HepG2 (cell line): ENCODE measurements around the gene SRP14. TPM values are rescaled to one million over a fixed set of nuclear protein-coding genes. Genes with fewer than 3 reads are reported as not detected.

Source experiments
- AKAP8 ChIP-seq: sonication (generic); formaldehyde crosslinking; IDR thresholded peaks from 2 replicates; pipeline ENCODE4 v1.5.1; 2020; ENCODE audit warnings: mild to moderate bottlenecking, missing genetic modification reagents
- CENPT ChIP-seq: sonication (generic); formaldehyde crosslinking; IDR thresholded peaks from 2 replicates; pipeline ENCODE4 v1.8.0; 2022; ENCODE audit warnings: low read depth, mild to moderate bottlenecking, moderate library complexity, missing genetic modification reagents
- GATA4 ChIP-seq: sonication (generic); IDR thresholded peaks from 2 replicates; pipeline ENCODE4 v1.6.1; 2016; ENCODE audit warnings: antibody characterized with exemption, low read depth, borderline replicate concordance
- NFKB2 ChIP-seq: sonication (generic); formaldehyde crosslinking; IDR thresholded peaks from 2 replicates; pipeline ENCODE4 v1.4.0; 2020; ENCODE audit warnings: missing genetic modification reagents, borderline replicate concordance
- PCBP1 ChIP-seq: fragments of 200-400 bp; formaldehyde crosslinking; IDR thresholded peaks from 2 replicates; pipeline ENCODE4 v1.6.1; 2017; ENCODE audit warnings: mild to moderate bottlenecking, low read depth, low read length, borderline replicate concordance
- PCBP2 ChIP-seq: fragments of 200-400 bp; formaldehyde crosslinking; optimal IDR thresholded peaks from 2 replicates; pipeline ENCODE3; 2018; ENCODE audit warnings: low read length, low read depth; ENCODE audit not compliant: poor library complexity, severe bottlenecking
- SMARCE1 ChIP-seq: fragments of 450-650 bp; IDR thresholded peaks from 2 replicates; pipeline ENCODE4 v1.6.1; 2017; ENCODE audit warnings: borderline replicate concordance
- THAP7 ChIP-seq: sonication (generic); formaldehyde crosslinking; IDR thresholded peaks from 2 replicates; pipeline ENCODE4 v1.8.1; 2023; ENCODE audit warnings: mild to moderate bottlenecking, missing genetic modification reagents
- ZBTB21 ChIP-seq: sonication (generic); formaldehyde crosslinking; IDR thresholded peaks from 2 replicates; pipeline ENCODE4 v1.4.0; 2020; ENCODE audit warnings: missing genetic modification reagents
- ZNF335 ChIP-seq: sonication (generic); formaldehyde crosslinking; IDR thresholded peaks from 2 replicates; pipeline ENCODE4 v1.4.0; 2020; ENCODE audit warnings: missing genetic modification reagents
- ZNF432 ChIP-seq: sonication (generic); formaldehyde crosslinking; IDR thresholded peaks from 2 replicates; pipeline ENCODE4 v1.5.0; 2020; ENCODE audit warnings: missing genetic modification reagents, mild to moderate bottlenecking, borderline replicate concordance
- polyA plus RNA-seq, 8 experiments: library from polyadenylated mRNA; depleted of rRNA in 3 of 8; stranded (reverse) in 7 of 8; unstranded in 1 of 8; fragments of >200 nt; fragmentation: Illumina TruSeq in 4 of 8; extraction: Trizol in 4 of 8; gene quantifications; 2 replicates each; pipeline versions ENCODE4 v1.2.1 to v1.2.3, GENCODE V29; 2011 to 2016; ENCODE audit warnings: low read depth in 4 of 8, missing spikeins in 1 of 8, mixed read lengths in 1 of 8; ENCODE audit not compliant: insufficient read depth in 1 of 8
- total RNA-seq, 5 experiments: library from RNA; depleted of rRNA; stranded (reverse); fragments of >200 nt; fragmentation: Illumina TruSeq; extraction: Trizol; gene quantifications; 2 replicates each; pipeline ENCODE4 v1.2.3, GENCODE V29; 2016; ENCODE audit warnings: low read depth in 1 of 5
- TF ChIP-seq, protein P1 (sequence below): sonication (generic); formaldehyde crosslinking; IDR thresholded peaks from 2 replicates; pipeline ENCODE4 v1.5.0; 2020; ENCODE audit warnings: mild to moderate bottlenecking, missing genetic modification reagents, borderline replicate concordance

SRP14 gene
- total and polyA plus RNA-seq, 2 of the 13 experiments (the other 11 are each of a cell fraction or from before 2014, with no cell fraction given) = 208 to 356 TPM

- TF ChIP-seq PCBP2 (no peak), ZNF335 (CRISPR knock-in tag) (no peak), PCBP1 (no peak), AKAP8 (CRISPR knock-in tag) (no peak), CENPT (CRISPR knock-in tag) (no peak), SMARCE1 (no peak), GATA4 (no peak), NFKB2 (no peak), THAP7 (CRISPR knock-in tag) (no peak), ZBTB21 (CRISPR knock-in tag) (no peak), ZNF432 (CRISPR knock-in tag) (no peak)
- TF ChIP-seq, protein P1, sequence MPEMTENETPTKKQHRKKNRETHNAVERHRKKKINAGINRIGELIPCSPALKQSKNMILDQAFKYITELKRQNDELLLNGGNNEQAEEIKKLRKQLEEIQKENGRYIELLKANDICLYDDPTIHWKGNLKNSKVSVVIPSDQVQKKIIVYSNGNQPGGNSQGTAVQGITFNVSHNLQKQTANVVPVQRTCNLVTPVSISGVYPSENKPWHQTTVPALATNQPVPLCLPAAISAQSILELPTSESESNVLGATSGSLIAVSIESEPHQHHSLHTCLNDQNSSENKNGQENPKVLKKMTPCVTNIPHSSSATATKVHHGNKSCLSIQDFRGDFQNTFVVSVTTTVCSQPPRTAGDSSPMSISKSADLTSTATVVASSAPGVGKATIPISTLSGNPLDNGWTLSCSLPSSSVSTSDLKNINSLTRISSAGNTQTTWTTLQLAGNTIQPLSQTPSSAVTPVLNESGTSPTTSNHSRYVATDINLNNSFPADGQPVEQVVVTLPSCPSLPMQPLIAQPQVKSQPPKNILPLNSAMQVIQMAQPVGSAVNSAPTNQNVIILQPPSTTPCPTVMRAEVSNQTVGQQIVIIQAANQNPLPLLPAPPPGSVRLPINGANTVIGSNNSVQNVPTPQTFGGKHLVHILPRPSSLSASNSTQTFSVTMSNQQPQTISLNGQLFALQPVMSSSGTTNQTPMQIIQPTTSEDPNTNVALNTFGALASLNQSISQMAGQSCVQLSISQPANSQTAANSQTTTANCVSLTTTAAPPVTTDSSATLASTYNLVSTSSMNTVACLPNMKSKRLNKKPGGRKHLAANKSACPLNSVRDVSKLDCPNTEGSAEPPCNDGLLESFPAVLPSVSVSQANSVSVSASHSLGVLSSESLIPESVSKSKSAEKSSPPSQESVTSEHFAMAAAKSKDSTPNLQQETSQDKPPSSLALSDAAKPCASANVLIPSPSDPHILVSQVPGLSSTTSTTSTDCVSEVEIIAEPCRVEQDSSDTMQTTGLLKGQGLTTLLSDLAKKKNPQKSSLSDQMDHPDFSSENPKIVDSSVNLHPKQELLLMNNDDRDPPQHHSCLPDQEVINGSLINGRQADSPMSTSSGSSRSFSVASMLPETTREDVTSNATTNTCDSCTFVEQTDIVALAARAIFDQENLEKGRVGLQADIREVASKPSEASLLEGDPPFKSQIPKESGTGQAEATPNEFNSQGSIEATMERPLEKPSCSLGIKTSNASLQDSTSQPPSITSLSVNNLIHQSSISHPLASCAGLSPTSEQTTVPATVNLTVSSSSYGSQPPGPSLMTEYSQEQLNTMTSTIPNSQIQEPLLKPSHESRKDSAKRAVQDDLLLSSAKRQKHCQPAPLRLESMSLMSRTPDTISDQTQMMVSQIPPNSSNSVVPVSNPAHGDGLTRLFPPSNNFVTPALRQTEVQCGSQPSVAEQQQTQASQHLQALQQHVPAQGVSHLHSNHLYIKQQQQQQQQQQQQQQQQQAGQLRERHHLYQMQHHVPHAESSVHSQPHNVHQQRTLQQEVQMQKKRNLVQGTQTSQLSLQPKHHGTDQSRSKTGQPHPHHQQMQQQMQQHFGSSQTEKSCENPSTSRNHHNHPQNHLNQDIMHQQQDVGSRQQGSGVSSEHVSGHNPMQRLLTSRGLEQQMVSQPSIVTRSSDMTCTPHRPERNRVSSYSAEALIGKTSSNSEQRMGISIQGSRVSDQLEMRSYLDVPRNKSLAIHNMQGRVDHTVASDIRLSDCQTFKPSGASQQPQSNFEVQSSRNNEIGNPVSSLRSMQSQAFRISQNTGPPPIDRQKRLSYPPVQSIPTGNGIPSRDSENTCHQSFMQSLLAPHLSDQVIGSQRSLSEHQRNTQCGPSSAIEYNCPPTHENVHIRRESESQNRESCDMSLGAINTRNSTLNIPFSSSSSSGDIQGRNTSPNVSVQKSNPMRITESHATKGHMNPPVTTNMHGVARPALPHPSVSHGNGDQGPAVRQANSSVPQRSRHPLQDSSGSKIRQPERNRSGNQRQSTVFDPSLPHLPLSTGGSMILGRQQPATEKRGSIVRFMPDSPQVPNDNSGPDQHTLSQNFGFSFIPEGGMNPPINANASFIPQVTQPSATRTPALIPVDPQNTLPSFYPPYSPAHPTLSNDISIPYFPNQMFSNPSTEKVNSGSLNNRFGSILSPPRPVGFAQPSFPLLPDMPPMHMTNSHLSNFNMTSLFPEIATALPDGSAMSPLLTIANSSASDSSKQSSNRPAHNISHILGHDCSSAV = no peak
Observed at GRCh38 chr15:40048926-40049475, 10.0 kb upstream of the SRP14 start (continued).
